NCI-H460 (cell line): ENCODE measurements around the gene CALML3. TPM values are rescaled to one million over a fixed set of nuclear protein-coding genes. Genes with fewer than 3 reads are reported as not detected.
"Not testable (repeated sequence)": the region's sequence is repeated elsewhere in the genome, so short reads cannot be mapped to it uniquely, and the experiment has no call there.

Source experiments
- DNase-seq: peaks from one replicate; pipeline ENCODE4 v3.0.0-alpha.2; 2016; ENCODE audit warnings: low read depth; ENCODE audit errors: extremely low read depth
- total RNA-seq: library from RNA; depleted of rRNA; stranded (reverse); fragments of >200 nt; shearing (Covaris generic); gene quantifications from 2 replicates; pipeline ENCODE4 v1.2.3, GENCODE V29; 2014

CALML3 gene
- total RNA-seq, 1 experiment from 2014 or later = not detected

DNA sequence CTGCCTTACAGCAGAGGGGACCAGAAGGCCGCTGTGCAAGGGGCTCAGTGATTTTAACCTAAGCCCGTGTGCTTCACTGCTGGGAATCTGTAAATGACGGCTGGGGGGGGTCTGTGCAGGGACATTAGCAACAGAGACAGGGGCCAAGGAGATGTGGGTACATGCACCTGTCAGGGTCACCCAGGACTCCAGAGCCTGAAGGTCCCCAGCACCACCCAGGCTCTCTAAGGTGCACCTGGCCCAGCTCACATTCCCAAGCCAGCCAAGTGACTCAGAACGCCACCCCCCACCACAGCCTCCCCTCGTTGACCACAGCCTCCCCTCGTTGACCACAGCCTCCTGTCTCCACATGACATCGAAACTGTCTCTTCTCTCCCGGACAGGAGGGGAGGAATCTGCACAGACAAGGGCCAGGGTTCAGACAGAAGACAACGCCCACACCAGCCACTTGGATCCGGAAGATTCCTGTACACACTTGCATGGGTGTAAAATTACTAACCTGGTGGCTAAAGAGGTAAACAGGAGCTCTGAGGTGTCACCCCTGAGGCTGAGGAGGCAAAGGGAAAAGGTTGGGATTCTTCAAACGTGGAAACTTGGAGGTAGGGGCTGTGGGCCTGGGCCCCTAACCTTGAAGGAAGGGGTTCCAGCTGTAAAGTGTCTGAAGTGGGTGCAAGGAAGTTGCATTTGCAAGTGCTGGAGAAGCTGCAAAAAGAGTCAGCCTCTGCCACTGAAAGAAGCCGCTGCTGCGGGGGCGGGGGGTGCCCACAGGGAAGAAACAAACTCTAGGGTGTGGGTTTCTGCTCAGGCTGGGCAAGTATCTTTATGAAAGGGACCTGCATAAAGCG lies 27.0 kb downstream of the CALML3 start:
- no peak for DNase-seq

DNA sequence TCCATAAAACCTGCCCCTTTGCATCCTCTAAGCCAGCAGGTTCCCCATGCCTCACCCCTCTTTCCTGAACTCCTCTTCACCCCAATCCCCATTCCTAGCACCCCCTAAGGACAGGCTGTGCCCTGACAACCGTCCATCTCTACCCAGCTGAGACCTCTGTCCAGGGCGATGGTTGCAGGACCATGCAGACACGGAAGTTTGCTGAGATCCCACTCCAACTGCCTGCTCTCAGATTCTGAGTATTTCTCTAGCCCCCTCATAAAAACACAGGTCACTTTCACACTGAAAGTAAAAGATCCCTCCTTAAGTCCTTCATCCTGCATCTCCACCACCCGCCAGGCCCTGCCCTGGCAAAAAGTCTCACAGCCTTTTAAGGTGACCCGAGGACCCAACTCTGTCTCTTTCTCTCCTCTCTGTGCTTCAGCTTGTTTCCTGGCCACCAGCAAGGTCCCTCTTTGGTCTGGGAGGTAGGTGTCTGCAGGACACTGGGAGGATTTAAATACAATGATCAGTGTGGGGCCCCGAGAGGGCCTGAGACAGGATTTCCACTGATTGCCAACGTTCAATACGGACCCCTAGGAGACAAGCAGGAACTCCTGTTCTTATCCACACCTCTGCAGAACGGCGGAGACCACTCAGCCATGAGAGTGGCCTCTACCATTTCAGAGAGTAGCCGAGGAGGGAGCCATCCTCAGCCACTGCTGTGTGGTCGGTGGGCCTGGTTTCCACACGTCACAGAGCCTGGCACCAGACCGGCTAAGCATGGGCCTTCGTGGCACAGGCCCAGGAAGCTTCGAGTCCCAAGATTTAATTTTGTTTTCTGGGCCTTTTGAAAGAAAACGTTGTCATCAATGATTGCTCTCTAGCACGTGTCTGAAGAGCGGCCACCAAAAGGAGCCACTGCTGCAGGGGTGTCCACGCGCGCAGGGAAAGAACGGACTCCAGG lies 27.9 kb downstream of the CALML3 start:
- no peak for DNase-seq

DNA sequence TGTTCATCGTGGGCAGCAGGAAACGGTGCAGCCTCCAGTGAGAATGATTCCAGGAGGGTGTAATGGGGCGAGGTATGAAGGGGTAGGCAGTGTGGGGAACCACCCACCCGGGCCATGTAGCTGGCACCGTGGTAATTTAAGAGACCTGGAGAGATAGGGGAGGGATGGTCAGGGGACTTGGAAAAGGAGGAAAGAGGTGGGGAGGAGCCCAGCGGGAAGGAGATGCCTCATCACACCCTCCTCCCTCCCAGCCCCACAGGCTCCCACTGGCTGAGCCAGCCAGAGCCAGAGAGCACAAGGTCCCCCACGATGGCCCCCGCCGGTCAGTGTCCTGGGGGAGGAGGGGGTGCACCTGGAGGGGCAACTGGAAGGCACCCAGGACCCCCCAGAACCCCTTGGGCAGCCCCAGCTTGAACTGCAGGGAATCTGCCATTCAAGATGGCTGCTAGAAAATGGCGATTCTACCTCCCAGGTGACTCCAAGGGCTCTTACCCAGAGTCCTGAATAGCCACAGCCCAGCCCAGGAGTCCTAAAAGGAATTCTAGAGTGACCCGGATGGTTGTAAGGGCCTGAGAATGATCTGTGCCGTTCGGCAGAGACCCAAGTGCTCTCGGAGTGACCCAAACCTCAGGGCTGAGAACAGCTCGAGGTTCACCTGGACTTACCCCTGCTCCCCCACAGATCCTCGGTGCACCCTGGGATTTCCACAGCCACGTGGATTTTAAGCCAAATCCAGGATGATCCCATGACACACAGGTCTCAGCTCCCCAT lies 28.8 kb downstream of the CALML3 start:
- DNase-seq = no peak

DNA sequence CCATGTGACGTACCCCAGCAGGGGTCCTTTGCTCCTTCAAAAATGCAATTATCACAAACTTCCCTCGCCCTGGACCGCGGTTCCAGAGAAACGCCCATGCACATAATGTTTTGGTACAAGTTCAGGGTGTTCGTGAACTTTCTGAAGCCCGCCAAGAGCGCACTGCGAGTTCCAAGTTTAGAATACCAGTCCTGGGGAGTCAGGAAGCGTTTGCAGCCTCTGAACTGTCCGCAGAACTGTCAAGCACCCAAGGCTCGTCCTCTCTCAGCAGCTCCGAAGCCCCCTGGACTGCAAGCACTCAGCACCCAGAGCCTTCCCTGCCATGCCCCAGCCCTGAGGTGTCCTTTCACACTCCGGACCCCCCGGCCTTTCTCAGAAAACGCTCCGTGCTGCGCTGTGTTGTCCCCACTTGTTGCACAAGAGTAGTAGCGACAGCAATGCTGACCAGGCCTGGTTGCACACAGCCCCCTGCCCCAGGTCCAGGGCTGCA lies 30.3 kb downstream of the CALML3 start:
- no peak for DNase-seq

DNA sequence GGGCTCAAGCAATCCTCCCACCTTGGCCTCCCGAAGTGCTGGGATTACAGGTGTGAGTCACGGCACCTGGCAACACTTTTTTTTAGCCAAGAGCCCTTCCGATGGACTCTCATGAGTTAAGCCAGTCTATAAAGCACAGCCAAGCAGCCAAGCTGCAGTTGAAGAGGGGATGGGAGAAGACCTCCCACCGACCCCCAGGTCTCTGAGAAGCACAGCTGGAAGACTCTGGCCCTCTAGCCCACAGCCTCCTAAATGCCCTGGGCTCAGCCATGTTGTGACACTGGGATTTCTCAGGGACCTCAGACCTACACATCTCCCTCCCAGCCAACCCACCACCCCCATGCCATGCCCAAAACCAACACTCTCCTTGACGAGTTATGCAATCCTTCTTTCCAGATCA lies 31.1 kb downstream of the CALML3 start:
- DNase-seq = no peak

DNA sequence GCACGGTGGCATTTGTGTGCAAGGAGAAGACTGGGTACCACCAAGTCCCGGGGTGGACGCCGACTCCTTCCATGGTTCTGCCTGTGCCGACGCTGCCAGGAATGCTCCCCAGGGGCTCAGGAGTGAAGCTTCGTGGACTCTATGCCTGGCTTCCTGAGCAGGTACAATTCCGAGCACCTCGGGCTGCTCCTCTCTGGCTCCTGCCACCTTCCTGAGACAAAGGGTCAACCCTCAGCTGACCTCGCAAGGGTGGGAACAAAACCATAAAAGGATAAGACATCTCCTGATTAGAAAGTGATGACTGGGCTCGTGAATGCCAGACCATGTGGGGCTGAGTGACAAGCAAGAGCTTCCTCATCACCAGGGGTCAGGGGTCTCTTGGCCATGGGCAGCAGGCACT lies 31.8 kb downstream of the CALML3 start:
- no peak for DNase-seq

DNA sequence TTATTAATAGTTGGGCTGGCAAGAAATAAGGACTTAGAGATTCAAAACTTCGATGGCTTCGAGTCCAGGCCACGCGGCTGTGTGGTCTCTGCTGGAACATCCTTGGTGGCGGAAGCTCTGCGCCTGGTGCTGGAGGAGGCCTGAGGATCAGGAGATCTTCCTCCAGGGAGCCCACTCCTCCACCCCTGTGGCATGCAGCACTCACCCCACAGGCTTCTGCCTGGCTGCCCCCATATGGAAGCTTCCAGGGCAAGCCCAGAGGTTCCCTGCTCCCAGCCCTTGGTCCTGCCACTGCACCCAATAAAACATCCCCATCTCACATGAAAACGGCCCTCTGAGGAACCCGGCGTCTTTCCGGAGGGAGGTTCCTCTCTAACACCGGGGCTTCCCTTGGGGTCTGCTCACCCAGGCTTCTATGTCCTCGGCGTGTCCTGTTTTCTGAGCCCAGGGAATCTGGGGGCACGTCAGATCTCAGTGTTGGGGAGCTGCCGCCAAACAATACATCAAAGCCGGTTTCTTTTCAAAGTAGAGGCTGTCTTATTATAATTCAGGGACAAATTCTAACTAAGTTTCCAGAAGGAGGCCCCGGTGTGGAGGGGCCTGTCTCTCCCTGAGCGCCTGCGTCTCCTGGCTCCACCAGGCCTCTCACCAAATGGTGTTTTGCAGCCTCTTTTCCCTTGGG lies 32.4 kb downstream of the CALML3 start:
- no peak for DNase-seq

DNA sequence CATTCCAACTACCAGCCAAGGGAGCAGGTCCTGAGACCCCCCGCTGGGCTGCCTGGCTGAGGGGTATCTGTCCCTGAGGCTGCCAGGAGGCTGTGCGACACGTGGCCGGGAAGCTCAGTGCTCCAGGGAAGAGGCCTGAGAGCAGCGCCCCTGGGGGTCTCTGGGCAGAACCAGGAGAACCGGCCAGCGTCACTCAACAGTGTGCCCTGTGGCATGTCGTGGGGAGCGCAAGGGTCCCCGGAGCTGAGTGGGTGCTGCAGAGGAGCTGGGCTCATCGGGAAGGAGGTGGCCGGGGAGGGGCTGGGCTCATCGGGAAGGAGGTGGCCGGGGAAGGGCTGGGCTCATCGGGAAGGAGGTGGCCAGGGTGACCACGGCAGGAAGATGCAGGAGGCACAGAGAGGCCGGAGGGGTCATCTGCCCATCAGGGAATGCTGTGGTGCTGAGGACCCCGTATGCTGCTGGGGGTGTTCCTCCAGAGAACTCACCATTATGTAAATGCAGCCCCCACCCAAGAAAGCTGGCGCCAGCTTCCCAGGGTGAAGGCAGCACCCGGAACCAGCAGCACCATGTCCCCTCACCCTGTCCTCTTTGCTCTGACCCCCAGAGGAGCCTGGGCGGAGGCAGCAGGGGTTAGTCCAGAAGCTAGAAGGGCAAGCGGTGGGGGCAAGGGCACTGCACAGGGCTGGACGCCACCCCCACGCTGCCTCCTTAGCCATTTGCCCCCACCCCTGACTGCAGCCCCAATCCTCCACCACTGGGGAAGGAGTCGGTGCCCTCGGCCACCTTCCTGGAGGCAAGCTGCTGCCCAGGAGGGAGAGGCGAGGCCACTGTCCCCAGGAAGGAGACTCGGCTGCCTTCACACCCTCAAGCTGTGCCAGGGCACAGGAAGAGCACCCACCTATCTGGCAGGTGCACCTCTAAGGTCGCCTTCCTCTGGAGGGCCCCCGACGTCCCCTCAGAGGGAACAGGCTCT lies 33.3 kb downstream of the CALML3 start:
- DNase-seq = no peak

DNA sequence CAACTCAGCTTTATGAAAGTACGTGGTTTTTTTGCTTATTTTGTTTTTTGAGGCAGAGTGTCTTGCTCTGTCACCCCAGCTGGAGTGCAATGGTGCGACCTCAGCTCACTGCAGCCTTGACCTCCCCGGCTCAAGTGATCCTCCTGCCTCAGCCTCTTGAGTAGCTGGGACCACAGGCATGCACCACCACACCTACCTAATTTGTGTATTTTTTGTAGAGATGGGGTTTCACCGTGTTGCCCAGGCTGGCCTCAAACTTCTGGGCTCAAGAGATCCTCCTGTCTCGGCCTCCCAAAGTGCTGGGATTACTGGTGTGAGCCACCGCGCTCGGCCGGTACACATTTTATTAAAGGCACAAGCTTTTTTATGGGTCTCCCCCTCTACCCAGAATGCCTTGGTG lies 34.3 kb downstream of the CALML3 start:
- DNase-seq = not testable (repeated sequence)

DNA sequence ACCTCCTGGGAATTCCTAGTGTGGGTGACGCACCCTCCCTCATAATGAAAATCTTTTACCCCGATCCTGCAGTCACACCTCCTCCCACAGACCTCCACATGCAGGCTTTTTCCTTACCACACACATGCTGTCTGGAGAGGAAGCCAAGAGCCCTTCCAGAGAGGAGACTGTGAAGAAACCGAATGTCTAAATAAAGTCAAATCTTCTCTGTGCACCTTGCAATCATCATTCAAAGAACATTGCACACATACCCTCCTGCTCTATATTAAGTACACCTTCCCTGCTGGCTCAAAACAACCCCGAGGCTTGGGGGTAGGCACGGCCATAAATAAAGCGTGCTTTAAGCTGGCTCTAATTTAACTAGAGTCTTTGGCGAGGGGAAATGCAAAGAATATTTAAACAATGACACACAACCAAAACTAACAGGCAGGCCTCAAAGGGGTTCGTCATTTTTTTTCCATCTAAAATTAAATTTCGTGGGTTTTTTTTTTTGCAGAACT lies 34.9 kb downstream of the CALML3 start:
- DNase-seq = no peak

DNA sequence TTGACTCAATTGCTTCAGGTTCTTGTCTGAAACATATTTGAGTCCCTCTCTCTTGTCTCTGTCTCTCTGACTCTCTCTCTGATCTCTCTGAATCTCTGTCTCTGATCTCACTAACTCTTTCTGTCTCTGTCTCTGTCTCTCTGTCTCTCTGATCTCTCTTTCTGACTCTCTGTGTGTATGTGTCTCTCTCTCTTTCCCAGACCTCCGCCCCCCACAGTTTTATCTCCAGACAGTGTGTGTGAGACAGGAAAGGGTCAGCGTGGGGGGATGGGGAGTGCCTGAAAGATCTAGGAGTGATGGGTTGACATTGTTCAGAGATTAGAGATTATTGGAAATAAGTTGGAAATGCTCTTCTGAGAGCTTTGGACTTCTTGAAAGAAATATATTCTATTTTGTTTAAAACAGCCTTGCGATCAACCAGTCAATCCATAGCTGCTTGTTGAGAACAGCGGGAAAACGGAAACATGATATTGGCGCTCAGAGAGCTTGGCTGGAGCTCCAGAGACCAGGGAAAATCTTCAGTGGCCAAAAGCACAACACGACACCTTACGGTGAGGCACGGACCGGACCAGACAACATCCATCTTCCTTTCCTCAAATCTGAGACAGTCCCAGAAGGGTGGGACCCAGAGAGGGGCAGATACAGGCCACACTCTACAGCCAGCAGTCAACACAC lies 35.5 kb downstream of the CALML3 start:
- DNase-seq = no peak

DNA sequence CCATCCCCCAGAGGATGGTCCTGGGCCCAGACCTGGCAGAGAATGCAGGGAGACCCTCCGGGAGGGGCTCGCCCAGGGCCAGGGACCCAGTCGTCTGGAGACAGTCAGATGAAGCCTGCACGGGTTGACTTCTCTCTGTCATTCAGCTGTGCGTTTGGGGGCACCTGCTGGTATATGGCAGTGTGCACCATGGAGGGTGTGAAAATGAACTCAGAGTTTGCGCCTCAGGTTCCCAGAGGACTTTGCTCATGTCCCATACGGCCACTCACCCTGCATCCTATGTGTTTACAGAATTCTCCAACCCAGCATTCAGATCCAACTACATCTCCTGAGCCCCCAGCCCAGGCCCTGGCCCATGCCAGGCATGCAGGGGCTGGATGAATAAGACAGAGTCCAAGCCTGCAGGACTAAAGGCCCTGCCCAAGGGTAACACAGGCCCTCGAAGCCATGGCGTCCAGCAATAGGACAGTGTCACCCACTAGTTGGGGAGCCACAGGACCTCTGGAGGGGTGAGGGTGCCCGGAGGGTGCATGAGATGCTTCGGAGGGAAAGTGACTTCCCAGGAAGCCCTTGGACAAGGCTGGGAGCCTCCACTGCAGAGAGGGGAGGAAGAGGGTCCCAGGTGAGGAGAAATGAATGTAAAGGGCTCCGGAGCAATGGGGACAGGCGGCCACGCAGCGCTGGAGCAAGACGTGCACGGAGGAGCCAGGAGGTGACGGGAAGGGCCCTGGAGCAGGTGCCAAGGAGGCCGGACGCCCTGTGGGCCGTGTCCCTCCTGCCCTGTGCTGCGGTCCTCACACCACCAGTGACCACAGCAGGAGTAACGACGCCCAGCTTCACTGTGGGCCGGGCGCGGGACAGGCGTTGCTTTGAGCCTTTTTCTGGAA lies 36.3 kb downstream of the CALML3 start:
- DNase-seq = no peak

DNA sequence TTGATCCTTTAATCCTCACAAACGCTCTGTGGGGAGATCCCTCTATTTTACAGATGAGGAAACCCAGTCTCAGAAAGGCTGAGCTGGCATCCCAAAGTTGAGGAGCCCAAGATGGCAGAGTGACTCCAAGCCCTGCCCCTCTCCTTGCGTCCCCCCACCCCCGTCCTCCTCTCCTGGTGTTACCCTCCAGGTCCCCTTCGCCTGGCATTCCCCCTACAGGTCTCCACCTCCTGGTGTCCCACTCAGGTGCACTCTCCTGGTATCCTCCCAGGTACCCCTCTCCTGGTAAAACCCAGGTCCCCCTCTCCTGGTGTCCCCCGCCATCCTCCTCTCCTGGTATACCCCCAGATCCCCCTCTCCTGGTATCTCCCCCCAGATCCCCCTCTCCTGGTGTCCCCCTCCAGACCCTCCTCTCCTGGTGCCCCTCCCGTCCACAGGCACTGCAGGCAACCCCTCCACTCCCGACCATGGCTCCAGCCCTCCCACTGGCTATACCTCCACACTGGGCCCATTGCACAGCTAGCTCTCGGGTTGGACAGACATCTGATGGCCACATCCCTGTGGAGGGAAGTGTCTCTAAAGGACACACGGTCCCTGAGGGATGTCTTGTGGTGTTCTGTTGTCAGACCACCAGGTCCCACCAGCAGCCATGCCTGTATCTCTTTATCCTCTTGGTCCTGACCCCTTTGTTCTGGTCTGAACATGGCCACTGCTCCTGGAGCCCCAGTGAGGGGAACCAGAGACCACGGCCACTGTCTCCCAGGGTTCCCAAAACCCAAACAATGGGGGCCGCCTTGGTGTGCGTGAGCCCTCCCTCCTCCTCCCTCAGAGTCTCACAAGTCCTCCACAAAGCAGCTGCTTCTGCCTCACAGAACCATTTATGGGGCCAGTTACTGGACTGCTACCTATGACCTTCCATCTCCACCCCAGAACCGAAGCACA lies 37.2 kb downstream of the CALML3 start:
- no peak for DNase-seq

DNA sequence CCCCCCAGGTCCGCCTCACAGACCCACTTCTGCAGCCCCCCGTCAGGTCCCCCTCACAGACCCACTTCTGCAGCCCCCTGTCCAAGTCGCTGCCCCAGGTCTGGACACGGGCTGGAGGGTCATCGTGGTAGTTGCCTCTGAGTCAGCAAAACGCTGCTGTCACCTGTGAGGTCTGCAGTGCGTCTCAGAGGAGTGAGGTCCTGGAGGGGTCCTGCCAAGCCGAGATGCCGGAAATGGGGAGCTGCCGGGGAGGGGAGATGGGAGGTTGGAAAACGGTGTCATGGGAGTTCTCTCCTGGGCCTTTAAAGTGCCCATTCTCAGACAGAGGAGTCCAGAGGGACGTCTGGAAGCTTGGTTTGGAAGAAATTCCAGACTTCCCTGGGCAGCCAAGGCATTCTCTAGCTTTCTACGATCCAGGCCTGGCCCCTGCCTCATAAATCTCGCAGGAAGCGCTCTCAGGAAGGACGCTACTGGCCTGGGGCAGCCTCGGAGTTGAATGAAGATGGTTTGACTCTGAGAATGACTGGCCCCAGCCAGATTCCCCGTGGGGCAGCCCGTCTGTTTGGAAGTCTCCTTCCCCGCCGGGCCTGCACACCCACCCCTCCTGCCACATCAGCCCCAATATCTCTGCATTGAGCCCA lies 38.7 kb downstream of the CALML3 start:
- no peak for DNase-seq

DNA sequence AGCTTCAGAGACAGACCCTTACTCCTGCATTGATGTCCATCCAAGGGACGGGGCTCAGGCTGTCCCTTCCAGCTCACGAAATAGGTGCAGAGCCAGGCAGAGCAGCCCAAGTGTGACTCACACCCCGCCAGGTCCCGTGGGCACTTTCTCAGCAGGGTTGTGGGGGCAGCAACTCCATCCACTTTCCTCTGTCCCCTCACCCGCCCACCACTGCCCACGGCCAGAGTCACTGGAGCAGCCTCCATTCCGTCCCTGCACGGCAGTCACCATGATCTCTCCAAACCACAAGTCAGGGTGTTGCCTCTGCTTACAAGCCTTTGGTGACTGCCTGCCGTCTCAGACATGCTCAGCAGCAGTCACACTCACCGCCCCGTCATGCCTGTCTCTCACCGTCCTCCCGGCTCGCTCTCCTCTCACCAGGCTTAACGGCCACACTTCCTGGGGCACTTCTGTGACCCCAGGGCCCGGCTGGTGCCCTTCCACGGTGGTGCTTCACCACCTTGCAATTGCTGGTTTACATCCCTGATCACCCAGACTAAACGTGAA lies 39.3 kb downstream of the CALML3 start:
- DNase-seq = no peak
